SKM-1 (cell line): ENCODE measurements around the gene PHF14.

Experiments used
- DNase-seq: peaks from one replicate; lab custom pipeline; 2025; ENCODE audit not compliant: unreplicated experiment; lab: John Stamatoyannopoulos, UW

Gene PHF14

GRCh38 chr7:11206177-11206899 lies 232.7 kb downstream of the PHF14 start:
- DNase-seq, result no peak

- no peak for DNase-seq
These were observed 233.9 kb downstream of the PHF14 start for GRCh38 chr7:11207565-11207964.

- no peak for DNase-seq
These were observed 235.3 kb downstream of the PHF14 start for GRCh38 chr7:11208883-11209465.

GRCh38 chr7:11210374-11210773 lies 236.7 kb downstream of the PHF14 start:
- no peak for DNase-seq

- peak; percentile 5 for DNase-seq
These were observed 238.5 kb downstream of the PHF14 start for GRCh38 chr7:11212080-11212711.

DNA sequence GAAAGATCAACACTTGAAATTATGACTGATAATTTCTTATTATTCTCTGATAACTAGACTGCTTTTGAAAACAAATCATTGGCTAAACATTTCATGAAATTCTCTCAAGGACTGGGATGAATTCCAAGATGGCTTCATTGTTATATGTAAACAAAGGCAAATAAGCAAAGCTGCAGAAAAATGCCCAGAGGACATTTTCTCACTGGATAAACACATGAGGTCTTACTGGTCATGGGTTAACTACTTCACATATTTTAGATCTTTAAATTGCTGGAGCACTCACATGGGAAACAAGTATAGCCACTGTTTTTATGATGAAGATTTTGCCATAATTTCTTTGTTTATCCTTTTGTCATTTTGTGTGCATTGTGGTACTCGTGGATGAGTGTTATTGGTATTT lies 239.1 kb downstream of the PHF14 start:
- DNase-seq, result no peak

- DNase-seq, result no peak
These were observed 239.6 kb downstream of the PHF14 start for GRCh38 chr7:11213266-11213665.

DNA sequence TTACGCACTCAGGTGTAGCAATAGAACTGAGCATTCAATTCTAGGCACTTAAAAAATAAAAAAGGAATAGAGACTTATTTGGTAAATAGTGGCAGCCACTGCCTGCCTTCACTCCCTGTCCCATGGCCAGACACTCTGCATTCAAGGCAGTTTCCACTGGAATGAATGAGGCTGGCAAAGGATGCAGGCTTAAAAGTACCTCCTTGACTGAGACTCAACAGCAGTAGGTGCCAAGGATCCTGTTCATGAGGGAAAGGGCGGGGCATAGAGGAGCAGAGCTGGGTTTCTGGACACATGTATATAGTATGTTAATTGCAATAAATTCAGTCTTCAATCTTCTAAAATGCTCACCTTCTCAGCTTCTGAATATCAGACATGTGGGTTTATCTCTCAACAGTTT lies 242.6 kb downstream of the PHF14 start:
- DNase-seq, result no peak

GRCh38 chr7:11217848-11218565 lies 244.3 kb downstream of the PHF14 start:
- DNase-seq, result no peak
